NT2/D1 (cell line): ENCODE data around the gene ACSL5.

Experiments
- SUZ12 ChIP-seq: IDR thresholded peaks from 2 replicates; pipeline ENCODE4 v1.6.1; 2011; ENCODE audit not compliant: insufficient read length, insufficient read depth; ENCODE audit errors: extremely low read depth
- YY1 ChIP-seq: IDR thresholded peaks from 2 replicates; pipeline ENCODE4 v1.6.1; 2011; ENCODE audit not compliant: insufficient read length, insufficient read depth

- TF ChIP-seq YY1 (no peak), SUZ12 (no peak)
Measured at GRCh38 chr10:112441520-112441919, 67.6 kb downstream of the ACSL5 start.
